Testis (tissue), 3 donors: ENCODE measurements around the gene PIP5K1B. TPM values are rescaled to one million over a fixed set of nuclear protein-coding genes. Genes with fewer than 3 reads are reported as not detected.

Experiments
- DNase-seq: peaks from one replicate; pipeline ENCODE4 v3.0.0-alpha.2; 2019
- H3K27ac ChIP-seq, 2 donors: fragments of 200-600 bp; sonication (generic); one replicate each; pipeline ENCODE4 v1.5.1; 2019
- H3K27me3 ChIP-seq: fragments of 200-600 bp; sonication (generic); one replicate; pipeline ENCODE4 v1.5.1; 2019
- H3K36me3 ChIP-seq: fragments of 200-600 bp; sonication (generic); one replicate; pipeline ENCODE4 v1.5.1; 2017; ENCODE audit warnings: low read depth; ENCODE audit errors: missing control alignments
- H3K4me1 ChIP-seq: fragments of 200-600 bp; sonication (generic); one replicate; pipeline ENCODE4 v1.5.1; 2019
- H3K4me3 ChIP-seq, 2 donors: fragments of 200-600 bp; sonication (generic); one replicate each; pipeline ENCODE4 v1.5.1; 2017 to 2019
- H3K9me3 ChIP-seq: fragments of 200-600 bp; sonication (generic); one replicate; pipeline ENCODE4 v1.5.1; 2017
- CTCF ChIP-seq, 3 experiments: fragments of 450-650 bp in 2 of 3; fragments of 200-600 bp in 1 of 3; sonication (generic) in 1 of 3; IDR thresholded peaks; one replicate each; pipeline ENCODE4 v1.5.1; 2016 to 2019; ENCODE audit warnings: antibody characterized with exemption in 3 of 3, mild to moderate bottlenecking in 2 of 3, moderate library complexity in 1 of 3
- POLR2A ChIP-seq: fragments of 450-650 bp; IDR thresholded peaks from one replicate; pipeline ENCODE4 v1.6.1; 2017; ENCODE audit warnings: antibody characterized with exemption, mild to moderate bottlenecking, moderate library complexity
- WGBS, 2 donors: methylation state at CpG; one replicate each; pipeline ENCODE4 v1.1.5; 2018; 5-methylcytosine and 5-hydroxymethylcytosine counted together
- intact Hi-C: fragments of 100-400 bp; cut with DNase I; formaldehyde crosslinking; loops from one replicate; pipeline ENCODE4 v1.15.1; 2023; ENCODE audit warnings: low total_unique reads
- polyA plus RNA-seq: library from polyadenylated mRNA; stranded (reverse); fragments of 350-450 nt; fragmentation: Illumina TruSeq; extraction: RNeasy Lipid Tissue Mini Kit (QIAGEN cat#74804); gene quantifications from one replicate; pipeline ENCODE4 v1.2.3, GENCODE V29; 2014; ENCODE audit warnings: low read depth, low replicate concordance; ENCODE audit not compliant: insufficient read depth
- total RNA-seq, 2 donors: library from RNA; depleted of rRNA; stranded (reverse); fragments of >200 nt; gene quantifications; one replicate each; pipeline ENCODE4 v1.2.3, GENCODE V29; 2016

Gene PIP5K1B
- total and polyA plus RNA-seq, 3 donors from 2014 or later, result 53.6 to 70.5 (median 66.9) TPM

- DNase-seq, result no peak
- WGBS, 2 donors, result 7 to 10% methylated on average over 7 of the region's 7 CpGs
- Histone ChIP-seq H3K27me3 (no peaks in the 10 kb centered on the region), H3K4me3 (peak overlapping the region; percentile 69 to 76), H3K27ac (peak overlapping the region in 1 of 2 donors; percentile 83), H3K9me3 (no peaks in the 10 kb centered on the region), H3K36me3 (no peaks in the 10 kb centered on the region), H3K4me1 (peaks cover 13% of the 10 kb centered on the region)
- intact Hi-C loops, result no loop called here
- no peak for TF ChIP-seq POLR2A
- no peak for TF ChIP-seq CTCF (IDR thresholded peaks at IDR 0.05)
Observed at GRCh38 chr9:68780720-68781119, 75.7 kb downstream of the PIP5K1B start.

- peaks cover 13% of the 10 kb centered on the region for H3K4me1 ChIP-seq
Observed at GRCh38 chr9:68781928-68782327, 76.9 kb downstream of the PIP5K1B start.

GRCh38 chr9:68782546-68782945 is 77.5 kb downstream of the PIP5K1B start:
- Histone ChIP-seq H3K27ac (no peak overlapping the region), H3K4me1 (peaks cover 13% of the 10 kb centered on the region), H3K9me3 (no peaks in the 10 kb centered on the region), H3K4me3 (no peak overlapping the region), H3K27me3 (no peaks in the 10 kb centered on the region), H3K36me3 (no peaks in the 10 kb centered on the region)
- intact Hi-C loops, result no loop called here
- TF ChIP-seq CTCF (IDR thresholded peaks at IDR 0.05), result no peak
- no peak for TF ChIP-seq POLR2A
- DNase-seq, result no peak
- WGBS, 2 donors, result 86 to 90% methylated on average over 3 of the region's 3 CpGs

More at GRCh38 chr9:68781928-68782327, 76.9 kb downstream of the PIP5K1B start:
- intact Hi-C loops, result no loop called here
- TF ChIP-seq CTCF (IDR thresholded peaks at IDR 0.05) (no peak), POLR2A (no peak)
- Histone ChIP-seq H3K36me3 (no peaks in the 10 kb centered on the region), H3K4me3 (no peak overlapping the region), H3K27me3 (no peaks in the 10 kb centered on the region), H3K9me3 (no peaks in the 10 kb centered on the region), H3K27ac (no peak overlapping the region)
- DNase-seq, result no peak

GRCh38 chr9:68785965-68786364 is 80.9 kb downstream of the PIP5K1B start:
- intact Hi-C loops, result no loop called here
- H3K27ac ChIP-seq, result no peak overlapping the region
- no peak for DNase-seq
- no peaks in the 10 kb centered on the region for H3K27me3 ChIP-seq
- WGBS, 2 donors, result 77 to 80% methylated on average over 2 of the region's 2 CpGs
- no peak for TF ChIP-seq POLR2A
- no peak for TF ChIP-seq CTCF (IDR thresholded peaks at IDR 0.05)
- H3K4me3 ChIP-seq, result no peak overlapping the region
- no peaks in the 10 kb centered on the region for H3K9me3 ChIP-seq
- H3K4me1 ChIP-seq, result peaks cover 13% of the 10 kb centered on the region
- H3K36me3 ChIP-seq, result no peaks in the 10 kb centered on the region

- 76 to 93% methylated on average over 3 of the region's 3 CpGs for WGBS, 2 donors
- Histone ChIP-seq H3K9me3 (no peaks in the 10 kb centered on the region), H3K36me3 (no peaks in the 10 kb centered on the region), H3K27ac (no peak overlapping the region), H3K27me3 (no peaks in the 10 kb centered on the region), H3K4me1 (no peaks in the 10 kb centered on the region), H3K4me3 (no peak overlapping the region)
- intact Hi-C loops, result no loop called here
- no peak for DNase-seq
- no peak for TF ChIP-seq CTCF (IDR thresholded peaks at IDR 0.05)
- TF ChIP-seq POLR2A, result no peak
Observed at GRCh38 chr9:68791169-68791568, 86.1 kb downstream of the PIP5K1B start.
